SJCRH30 (cell line): ENCODE measurements around the gene KRTAP10-2. TPM values are rescaled to one million over a fixed set of nuclear protein-coding genes. Genes with fewer than 3 reads are reported as not detected.

Experiments
- DNase-seq, 2 experiments: peaks; one replicate each; pipeline ENCODE4 v3.0.0-alpha.2; 2015 to 2020
- H3K27ac ChIP-seq: fragments of 250-450 bp; sonication (Bioruptor Pico); 2 replicates; pipeline ENCODE4 v1.5.1; 2020; ENCODE audit warnings: mild to moderate bottlenecking, moderate library complexity
- H3K27me3 ChIP-seq: fragments of 250-450 bp; sonication (Bioruptor Pico); 2 replicates; pipeline ENCODE4 v1.5.1; 2020; ENCODE audit warnings: mild to moderate bottlenecking, moderate library complexity
- H3K36me3 ChIP-seq: fragments of 250-450 bp; sonication (Bioruptor Pico); 2 replicates; pipeline ENCODE4 v1.5.1; 2020; ENCODE audit warnings: mild to moderate bottlenecking, moderate library complexity
- H3K4me1 ChIP-seq: fragments of 250-450 bp; sonication (Bioruptor Pico); 2 replicates; pipeline ENCODE4 v1.5.1; 2020; ENCODE audit warnings: mild to moderate bottlenecking, moderate library complexity
- H3K4me3 ChIP-seq: fragments of 250-450 bp; sonication (Bioruptor Pico); 2 replicates; pipeline ENCODE4 v1.5.1; 2020; ENCODE audit warnings: mild to moderate bottlenecking, moderate library complexity
- H3K9me3 ChIP-seq: fragments of 250-450 bp; sonication (Bioruptor Pico); replicated peaks from 2 replicates; pipeline ENCODE4 v1.5.1; 2020; ENCODE audit warnings: mild to moderate bottlenecking, moderate library complexity
- total RNA-seq: library from RNA; depleted of rRNA; stranded (reverse); fragments of >200 nt; shearing (Covaris generic); gene quantifications from 2 replicates; pipeline ENCODE4 v1.2.3, GENCODE V29; 2014

Gene KRTAP10-2
- total RNA-seq, 1 experiment from 2014 or later = not detected

DNA sequence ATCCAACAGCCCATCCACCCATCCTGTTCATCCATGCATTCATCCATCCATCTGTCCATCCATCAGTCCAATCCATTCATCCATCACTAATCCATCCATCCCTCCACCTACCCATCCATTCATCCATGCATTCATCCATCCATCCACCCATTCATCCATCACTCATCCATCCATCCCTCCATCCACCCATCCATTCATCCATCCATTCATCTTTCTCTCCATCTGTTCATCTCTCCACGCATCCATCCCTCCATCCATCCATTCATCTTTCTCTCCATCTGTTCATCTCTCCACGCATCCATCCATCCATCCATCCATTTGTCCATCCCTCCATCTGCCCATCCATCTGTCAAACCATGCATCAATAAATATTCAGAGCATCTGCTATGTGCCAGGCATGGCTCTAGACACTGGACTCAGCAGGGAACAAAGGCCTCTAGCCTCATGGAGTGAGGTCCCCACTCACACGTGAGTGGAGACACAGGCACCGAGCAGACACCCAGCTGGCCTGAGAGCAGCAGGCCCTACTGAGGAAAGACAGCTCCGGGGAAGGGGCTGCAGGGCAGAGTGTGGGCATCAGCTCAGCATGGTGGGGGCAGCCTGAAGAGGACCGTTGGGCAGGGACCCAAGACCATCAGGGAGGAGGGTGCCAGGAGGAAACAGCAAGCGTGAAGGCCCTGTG, 20.9 kb downstream of the KRTAP10-2 start:
- no peaks in the 10 kb centered on the region for H3K36me3 ChIP-seq
- H3K27ac ChIP-seq = no peak overlapping the region
- no peak for DNase-seq
- no peaks in the 10 kb centered on the region for H3K27me3 ChIP-seq
- no peak overlapping the region for H3K4me3 ChIP-seq
- no peaks in the 10 kb centered on the region for H3K4me1 ChIP-seq
- no peaks in the 10 kb centered on the region for H3K9me3 ChIP-seq

DNA sequence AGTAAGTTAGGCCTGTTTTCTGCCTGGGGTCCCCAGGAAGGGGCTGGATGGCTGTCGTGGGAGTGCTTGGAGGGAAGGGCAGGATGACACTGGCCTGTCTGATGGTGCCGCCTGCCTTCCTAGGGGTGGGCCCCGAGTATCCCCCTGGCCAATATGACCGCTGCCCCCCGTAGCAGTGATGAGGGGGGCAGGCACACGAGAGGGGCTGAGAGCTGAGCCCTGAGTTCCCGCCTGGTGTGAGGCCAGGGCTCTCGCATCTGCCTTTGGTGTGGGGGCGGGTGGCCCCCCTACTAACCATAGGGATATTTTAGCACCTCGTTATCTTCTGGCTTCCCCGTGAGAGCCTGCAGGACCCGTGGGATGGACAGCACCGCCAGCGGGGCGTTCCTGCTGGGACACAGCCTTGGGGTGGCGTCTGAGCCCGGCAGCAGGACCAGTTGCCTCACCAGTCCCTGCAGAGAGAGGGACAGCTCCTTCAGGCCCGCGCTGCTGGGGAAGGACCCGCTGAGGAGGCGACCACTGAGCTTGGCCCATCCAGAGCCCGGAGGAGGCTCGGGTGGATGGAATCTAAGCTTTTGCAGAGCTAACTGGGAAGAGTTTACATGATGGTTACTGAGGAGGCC, 21.7 kb downstream of the KRTAP10-2 start:
- no peaks in the 10 kb centered on the region for H3K27me3 ChIP-seq
- DNase-seq = no peak
- H3K27ac ChIP-seq = no peak overlapping the region
- H3K4me3 ChIP-seq = no peak overlapping the region
- no peaks in the 10 kb centered on the region for H3K9me3 ChIP-seq
- H3K36me3 ChIP-seq = no peaks in the 10 kb centered on the region
- no peaks in the 10 kb centered on the region for H3K4me1 ChIP-seq

DNA sequence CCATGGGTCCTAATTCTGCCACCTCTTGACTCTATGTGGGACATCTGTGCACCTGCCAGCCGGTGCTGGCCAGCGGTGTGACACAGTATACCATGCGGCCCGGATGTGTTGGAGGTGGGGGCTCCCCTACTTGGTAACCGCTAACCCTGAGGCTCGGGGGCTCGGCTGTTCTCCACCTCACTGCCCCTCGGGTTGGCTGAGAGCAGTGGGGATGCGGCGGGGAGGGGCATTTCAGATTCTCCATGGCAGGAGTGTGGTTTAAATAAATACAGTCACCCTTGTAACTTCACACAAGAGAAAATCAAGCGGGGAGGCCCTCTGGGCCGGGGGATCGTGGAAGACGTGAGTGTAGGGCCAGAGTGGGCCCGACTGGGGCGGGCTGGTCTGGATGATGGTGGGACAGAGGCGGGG, 22.3 kb downstream of the KRTAP10-2 start:
- Histone ChIP-seq H3K4me3 (no peak overlapping the region), H3K36me3 (no peaks in the 10 kb centered on the region), H3K27ac (no peak overlapping the region), H3K9me3 (no peaks in the 10 kb centered on the region), H3K4me1 (no peaks in the 10 kb centered on the region), H3K27me3 (no peaks in the 10 kb centered on the region)
- no peak for DNase-seq

DNA sequence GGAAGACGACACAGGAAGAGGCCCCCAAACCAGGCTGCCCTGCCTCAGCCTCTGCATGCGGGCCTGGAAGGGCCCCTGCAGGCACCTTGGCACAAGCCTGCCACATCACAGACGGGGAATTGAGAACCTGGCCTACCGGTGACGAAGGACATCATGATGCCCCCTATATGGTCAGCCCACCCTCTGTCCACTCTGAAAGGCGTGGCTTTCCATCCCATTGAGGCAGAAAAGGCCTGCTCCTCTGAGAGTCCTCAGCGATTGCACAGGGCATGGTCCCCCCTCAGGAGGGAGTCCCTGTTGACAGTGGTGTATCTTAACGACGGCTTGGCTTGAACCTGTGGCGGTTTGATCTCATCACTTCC, 22.7 kb downstream of the KRTAP10-2 start:
- DNase-seq = no peak
- Histone ChIP-seq H3K27me3 (no peaks in the 10 kb centered on the region), H3K36me3 (no peaks in the 10 kb centered on the region), H3K27ac (no peak overlapping the region), H3K4me3 (no peak overlapping the region), H3K9me3 (0 out of 2 replicates have a peak, but pooled peaks cover 4% of the 10 kb centered on the region), H3K4me1 (no peaks in the 10 kb centered on the region)

DNA sequence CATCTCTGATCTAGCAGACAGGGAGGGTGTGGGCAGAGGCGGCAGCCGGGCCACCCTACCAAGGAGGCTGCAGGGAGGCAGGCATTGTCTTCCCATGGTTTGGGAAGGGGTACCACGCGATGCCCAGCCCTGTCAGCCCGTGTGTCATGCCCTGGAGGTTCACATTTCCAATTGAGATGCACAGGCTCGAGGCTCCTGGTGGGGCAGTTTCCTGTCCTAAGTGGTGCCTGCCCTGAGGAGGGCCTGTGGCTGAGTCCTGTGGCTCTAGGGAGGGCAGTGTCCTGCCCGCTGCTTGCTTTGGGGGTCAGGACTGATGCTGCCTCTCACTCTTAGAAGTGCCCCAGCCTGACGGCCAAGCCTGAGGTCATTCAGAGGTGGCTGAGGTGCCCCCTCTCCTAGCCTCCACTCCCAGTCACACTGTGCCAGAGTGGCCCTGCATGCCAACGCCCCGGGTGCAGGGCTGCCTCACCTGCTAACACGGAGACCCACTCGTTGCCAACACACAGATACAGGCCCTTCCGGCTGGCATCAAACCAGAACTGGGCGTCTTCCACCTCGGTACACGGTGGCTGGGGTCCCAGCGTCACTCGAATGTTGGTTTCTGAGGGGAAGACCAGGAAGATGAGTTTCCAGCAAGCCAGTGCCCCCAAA, 23.2 kb downstream of the KRTAP10-2 start:
- H3K4me1 ChIP-seq = no peaks in the 10 kb centered on the region
- 0 out of 2 replicates have a peak, but pooled peaks cover 4% of the 10 kb centered on the region for H3K9me3 ChIP-seq
- H3K4me3 ChIP-seq = no peak overlapping the region
- H3K36me3 ChIP-seq = no peaks in the 10 kb centered on the region
- no peak overlapping the region for H3K27ac ChIP-seq
- H3K27me3 ChIP-seq = no peaks in the 10 kb centered on the region
- DNase-seq = no peak

DNA sequence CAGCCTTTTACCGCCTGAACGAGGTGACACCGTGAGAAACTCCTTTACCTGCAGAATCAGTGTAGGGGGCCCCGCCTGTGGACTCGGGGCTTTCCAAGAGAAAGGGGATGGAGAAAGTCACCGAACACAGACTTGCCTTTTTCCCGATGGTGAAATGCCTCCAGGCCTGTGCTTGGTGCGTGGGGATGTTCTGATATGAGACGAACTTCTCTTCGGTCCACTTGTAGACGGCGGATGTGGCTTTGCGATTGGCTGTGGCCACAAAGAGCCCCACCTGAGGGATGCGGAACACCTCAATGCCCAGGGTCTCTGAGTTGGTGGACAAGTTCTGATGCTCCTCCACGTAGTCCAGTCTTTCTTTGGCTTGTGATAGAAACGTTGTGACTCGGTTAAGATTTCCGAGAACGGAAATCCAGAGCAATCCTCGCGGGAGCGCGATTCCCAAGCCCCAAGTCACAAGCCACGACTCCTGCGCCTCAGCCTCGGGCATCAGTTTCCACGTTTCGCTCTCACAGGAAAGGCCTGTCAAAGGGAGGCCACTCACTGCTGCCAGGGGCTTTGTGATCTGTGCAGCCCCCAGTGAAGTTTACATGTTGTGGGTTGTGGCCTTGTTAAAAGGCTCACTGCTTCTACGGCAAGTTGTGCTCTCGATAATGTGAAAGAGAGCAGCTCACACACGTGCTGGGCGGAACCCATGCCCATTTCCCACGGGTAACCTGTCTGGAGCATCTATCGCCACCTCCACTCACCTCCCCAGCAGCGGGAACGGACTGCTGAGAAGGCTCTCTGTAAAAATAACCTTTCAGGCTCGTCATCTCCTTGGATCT, 23.9 kb downstream of the KRTAP10-2 start:
- Histone ChIP-seq H3K27ac (no peak overlapping the region), H3K4me3 (no peak overlapping the region), H3K27me3 (no peaks in the 10 kb centered on the region), H3K36me3 (no peaks in the 10 kb centered on the region), H3K9me3 (0 out of 2 replicates have a peak, but pooled peaks cover 4% of the 10 kb centered on the region), H3K4me1 (no peaks in the 10 kb centered on the region)
- no peak for DNase-seq

DNA sequence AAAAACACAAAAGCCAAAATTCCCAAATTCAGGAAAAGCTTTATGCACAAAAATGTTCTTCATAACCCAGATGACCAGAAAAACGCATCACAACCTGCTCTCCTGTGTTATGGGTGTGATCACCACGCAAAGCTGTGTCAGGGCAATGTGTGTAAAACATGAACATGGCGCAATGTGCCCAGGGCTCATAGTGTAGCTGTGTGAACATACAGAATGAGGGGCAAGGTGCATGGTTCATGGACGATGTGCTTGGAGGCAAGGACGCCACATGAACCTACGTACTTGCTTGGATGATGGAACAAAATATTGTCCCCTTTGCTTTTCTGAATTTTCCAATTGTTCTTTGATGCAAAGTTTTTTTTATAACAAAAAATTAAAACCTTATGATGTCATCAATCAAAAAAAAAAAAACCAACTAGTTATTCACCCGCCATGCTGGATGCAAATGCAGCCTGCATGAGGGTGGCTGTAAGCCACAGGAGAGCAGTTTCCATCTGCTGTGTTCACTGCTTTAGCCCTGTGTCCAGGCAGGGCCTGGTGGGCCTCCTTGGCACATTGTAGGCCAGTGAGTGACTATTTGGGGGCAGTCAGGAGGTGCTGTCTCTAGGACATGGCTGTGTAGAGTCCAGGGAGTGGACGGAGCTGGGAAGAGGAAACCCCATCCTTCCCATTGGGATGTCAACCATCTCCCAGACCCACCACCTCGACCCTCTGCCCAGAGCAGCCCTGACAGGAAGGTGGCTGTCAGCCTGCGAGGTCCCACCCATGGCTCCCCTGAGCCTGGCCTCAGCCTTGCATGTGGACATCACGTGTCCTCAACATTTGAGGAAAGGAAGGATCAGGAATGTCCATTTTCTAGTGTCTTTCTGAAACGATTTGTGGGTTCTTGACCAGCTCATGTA, 25.0 kb downstream of the KRTAP10-2 start:
- Histone ChIP-seq H3K9me3 (0 out of 2 replicates have a peak, but pooled peaks cover 4% of the 10 kb centered on the region), H3K27me3 (no peaks in the 10 kb centered on the region), H3K4me1 (no peaks in the 10 kb centered on the region), H3K36me3 (no peaks in the 10 kb centered on the region), H3K27ac (no peak overlapping the region), H3K4me3 (no peak overlapping the region)
- DNase-seq = no peak

DNA sequence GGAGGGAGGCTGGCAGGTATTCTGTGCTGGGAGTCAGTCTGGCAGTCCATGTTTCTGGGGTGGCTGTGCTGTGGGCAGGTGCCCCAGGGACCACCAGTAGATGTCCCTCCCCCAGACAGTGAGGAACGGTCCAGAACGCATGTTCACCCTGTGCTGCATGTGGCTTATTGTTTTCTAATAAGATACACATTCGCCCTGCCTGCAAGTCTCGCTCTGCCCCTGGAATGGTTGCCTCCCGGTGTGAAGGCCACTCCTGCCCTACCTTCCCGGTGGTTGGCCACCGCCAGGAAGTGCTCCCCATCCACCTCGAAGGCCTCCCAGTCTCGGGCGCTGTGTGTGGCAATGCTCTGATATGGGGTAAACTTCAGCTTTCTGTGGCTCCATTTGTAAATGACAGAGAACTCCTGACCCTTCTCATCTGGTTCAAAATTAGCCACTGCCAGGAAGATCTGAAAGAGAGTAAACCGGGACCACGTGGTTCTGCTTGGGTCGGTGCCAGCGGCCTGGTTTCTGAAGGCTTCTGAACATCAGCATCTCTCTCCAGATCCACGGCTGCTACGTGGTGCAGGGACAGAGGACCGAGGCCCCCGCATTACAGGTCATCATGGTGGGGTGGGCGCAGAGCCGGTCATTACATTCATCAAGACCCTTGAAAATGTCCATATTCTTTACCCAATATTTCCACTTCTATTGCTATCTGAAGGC, 25.8 kb downstream of the KRTAP10-2 start:
- no peaks in the 10 kb centered on the region for H3K27me3 ChIP-seq
- H3K9me3 ChIP-seq = 0 out of 2 replicates have a peak, but pooled peaks cover 4% of the 10 kb centered on the region
- H3K36me3 ChIP-seq = no peaks in the 10 kb centered on the region
- no peak overlapping the region for H3K27ac ChIP-seq
- no peak for DNase-seq
- no peaks in the 10 kb centered on the region for H3K4me1 ChIP-seq
- no peak overlapping the region for H3K4me3 ChIP-seq

DNA sequence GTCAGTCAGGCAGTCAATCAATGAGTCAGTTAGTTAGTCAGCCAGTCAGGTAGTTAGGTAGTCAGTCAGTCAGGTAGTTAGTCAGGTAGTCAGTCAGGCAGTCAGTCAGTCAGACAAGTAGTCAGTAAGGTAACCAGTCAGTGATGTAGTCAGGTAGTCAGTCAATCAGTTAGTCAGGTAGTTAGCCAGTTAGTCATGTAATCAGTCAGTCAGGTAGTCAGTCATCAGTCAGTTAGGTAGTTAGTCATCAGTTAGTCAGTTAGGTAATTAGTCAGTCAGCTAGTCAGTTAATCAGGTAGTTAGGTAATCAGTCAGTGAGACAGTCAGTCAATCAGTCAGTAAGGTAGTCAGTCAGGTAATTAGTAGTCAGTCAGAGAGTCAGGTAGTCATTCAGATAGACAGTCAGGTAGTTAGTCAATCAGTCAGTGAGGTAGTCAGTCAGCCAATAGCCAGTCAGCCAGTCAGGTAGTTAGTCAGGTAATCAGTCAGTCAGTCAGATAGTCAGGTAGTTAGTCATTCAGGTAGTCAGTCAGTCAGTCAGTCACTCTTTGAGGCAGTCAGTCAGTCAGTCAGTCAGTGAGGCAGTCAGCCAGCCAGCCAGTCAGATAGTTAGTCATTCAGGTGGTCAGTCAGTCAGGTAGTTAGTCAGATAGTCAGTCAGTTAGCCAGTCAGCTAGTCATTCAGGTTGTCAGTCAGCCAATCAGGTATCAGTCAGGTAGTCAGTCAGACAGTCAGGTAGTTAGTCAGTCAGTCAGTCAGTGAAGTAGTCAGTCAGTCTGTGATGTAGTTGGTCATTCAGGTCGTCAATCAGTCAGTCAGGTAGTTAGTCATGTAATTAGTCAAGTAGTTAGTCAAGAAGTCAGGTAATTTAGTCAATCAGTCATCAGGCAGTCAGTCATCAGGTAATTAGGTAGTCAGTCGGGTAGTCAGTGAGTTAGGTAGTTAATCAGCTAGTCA, 26.6 kb downstream of the KRTAP10-2 start:
- DNase-seq = no peak
- Histone ChIP-seq H3K27ac (no peak overlapping the region), H3K27me3 (no peaks in the 10 kb centered on the region), H3K36me3 (no peaks in the 10 kb centered on the region), H3K4me1 (no peaks in the 10 kb centered on the region), H3K9me3 (0 out of 2 replicates have a peak, but pooled peaks cover 4% of the 10 kb centered on the region), H3K4me3 (no peak overlapping the region)

DNA sequence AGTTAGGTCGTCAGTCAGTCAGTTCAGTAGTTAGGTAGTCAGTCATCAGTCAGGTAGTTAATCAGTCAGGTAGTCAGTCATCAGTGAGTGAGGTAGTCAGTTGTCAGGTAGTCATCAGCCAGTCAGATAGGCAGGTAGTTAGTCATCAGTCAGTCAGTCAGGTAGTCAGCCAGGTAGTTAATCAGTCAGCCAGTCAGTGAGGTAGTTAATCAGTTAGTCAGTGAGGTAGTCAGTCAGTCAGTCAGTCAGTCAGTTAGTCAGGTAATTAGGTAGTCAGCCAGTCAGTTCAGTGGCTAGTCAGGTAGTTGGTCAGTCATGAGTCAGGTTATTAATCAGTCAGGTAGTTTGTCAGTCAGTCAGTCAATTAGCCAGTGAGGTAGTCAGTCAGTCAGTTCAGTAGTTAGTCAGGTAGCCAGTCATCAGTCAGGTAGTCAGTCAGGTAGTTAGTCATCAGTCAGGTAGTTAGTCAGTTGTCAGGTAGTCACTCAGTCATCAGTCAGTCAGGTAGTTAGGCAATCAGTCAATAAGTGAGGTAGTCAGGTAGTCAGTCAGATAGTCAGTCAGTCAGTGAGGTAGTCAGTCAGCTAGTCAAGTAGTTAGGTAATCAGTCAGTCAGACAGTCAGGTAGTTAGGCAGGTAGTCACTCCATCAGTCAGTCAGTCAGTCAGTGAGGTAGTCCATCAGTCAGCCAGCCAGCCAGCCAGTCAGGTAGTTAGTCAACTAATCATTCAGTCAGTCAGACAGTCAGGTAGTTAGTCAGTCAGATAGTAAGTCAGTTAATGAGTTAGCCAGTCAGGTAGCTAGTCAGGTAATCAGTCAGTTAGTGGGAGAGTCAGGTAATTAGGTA, 27.5 kb downstream of the KRTAP10-2 start:
- DNase-seq = no peak
- Histone ChIP-seq H3K9me3 (0 out of 2 replicates have a peak, but pooled peaks cover 4% of the 10 kb centered on the region), H3K27me3 (no peaks in the 10 kb centered on the region), H3K4me1 (no peaks in the 10 kb centered on the region), H3K36me3 (no peaks in the 10 kb centered on the region), H3K4me3 (no peak overlapping the region), H3K27ac (no peak overlapping the region)

DNA sequence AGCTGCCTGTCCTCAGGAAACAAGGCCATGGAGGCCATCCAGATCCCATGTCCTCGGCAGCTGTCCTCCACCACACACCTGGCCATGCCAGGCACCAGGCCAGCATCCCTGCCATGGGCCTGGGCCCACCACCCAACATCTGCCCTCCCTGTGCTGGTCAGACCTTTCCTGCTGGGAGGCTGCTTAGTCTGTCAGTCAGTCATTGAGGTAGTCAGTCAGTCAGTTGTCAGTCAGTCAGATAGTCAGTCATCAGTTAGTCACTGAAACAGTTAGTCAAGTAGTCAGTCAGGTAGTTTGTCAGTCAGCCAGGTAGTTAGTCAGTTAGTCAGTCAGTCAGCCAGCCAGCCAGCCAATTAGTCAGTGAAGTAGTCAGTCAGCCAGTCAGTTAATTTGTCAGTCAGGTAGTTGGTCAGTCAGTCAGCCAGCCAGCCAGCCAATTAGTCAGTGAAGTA, 28.5 kb downstream of the KRTAP10-2 start:
- Histone ChIP-seq H3K27me3 (no peaks in the 10 kb centered on the region), H3K36me3 (no peaks in the 10 kb centered on the region), H3K4me1 (no peaks in the 10 kb centered on the region), H3K4me3 (no peak overlapping the region), H3K9me3 (0 out of 2 replicates have a peak, but pooled peaks cover 4% of the 10 kb centered on the region), H3K27ac (no peak overlapping the region)
- DNase-seq = no peak
